ENCODE results near the gene KCNH5.

KCNH5 gene

DNA sequence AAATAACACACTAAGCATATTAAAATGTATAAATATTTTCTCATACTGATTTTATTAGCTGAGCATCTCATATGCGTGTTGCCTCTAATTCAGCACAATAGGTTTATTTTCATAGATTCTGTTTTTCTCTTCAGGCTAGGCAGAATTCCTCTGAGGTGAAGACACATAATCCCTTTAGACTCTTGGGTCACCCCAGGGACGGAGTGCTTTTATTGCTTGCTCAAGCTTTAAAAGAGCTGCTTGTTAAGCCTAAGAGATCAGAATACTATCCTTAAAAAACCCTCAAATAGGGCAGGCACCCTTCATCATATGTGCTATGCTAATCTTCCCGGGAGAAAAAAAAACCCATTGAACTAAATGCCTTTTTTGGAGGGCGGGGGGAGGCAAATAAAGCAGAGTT, 390.1 kb downstream of the KCNH5 start:
- TF ChIP-seq POLR2AphosphoS5 (IDR thresholded peaks at IDR 0.05; ENCODE audit: low read depth, low read length) = no peak
- TF ChIP-seq, protein P1, sequence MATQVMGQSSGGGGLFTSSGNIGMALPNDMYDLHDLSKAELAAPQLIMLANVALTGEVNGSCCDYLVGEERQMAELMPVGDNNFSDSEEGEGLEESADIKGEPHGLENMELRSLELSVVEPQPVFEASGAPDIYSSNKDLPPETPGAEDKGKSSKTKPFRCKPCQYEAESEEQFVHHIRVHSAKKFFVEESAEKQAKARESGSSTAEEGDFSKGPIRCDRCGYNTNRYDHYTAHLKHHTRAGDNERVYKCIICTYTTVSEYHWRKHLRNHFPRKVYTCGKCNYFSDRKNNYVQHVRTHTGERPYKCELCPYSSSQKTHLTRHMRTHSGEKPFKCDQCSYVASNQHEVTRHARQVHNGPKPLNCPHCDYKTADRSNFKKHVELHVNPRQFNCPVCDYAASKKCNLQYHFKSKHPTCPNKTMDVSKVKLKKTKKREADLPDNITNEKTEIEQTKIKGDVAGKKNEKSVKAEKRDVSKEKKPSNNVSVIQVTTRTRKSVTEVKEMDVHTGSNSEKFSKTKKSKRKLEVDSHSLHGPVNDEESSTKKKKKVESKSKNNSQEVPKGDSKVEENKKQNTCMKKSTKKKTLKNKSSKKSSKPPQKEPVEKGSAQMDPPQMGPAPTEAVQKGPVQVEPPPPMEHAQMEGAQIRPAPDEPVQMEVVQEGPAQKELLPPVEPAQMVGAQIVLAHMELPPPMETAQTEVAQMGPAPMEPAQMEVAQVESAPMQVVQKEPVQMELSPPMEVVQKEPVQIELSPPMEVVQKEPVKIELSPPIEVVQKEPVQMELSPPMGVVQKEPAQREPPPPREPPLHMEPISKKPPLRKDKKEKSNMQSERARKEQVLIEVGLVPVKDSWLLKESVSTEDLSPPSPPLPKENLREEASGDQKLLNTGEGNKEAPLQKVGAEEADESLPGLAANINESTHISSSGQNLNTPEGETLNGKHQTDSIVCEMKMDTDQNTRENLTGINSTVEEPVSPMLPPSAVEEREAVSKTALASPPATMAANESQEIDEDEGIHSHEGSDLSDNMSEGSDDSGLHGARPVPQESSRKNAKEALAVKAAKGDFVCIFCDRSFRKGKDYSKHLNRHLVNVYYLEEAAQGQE (IDR thresholded peaks at IDR 0.05; ENCODE audit: insufficient read depth in 1 of 2, low read depth in 2 of 2, low read length in 2 of 2) = no peak
- TF ChIP-seq SIN3A (IDR thresholded peaks at IDR 0.05; ENCODE audit: borderline replicate concordance, insufficient read depth, low read length) = no peak
- no peak for TF ChIP-seq TAF1 (IDR thresholded peaks at IDR 0.05; ENCODE audit: borderline replicate concordance, insufficient read depth, low read length)
- TF ChIP-seq FOXP2 (optimal IDR thresholded peaks at IDR 0.05; ENCODE audit: borderline replicate concordance, extremely low read depth, extremely low read length, insufficient read depth) = no peak

DNA sequence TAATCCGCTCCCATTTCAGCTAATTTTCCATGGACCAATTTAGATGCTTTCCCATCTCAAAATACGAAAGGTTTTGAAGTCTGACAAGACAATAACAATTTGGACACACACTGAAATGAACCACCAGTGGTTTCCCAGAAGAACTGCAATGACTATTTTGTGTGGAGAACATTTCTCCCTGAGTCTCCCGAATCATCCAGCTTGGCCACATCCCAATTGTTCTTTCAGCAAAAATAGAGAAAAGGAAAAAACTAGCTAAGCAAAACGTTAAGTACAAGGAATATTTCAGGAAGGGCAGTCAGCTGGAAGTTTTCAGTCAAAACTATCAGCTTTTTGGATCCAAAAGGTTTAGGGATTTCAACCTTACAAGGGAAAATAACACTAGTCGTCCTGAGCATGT, 390.6 kb downstream of the KCNH5 start:
- TF ChIP-seq POLR2AphosphoS5 (IDR thresholded peaks at IDR 0.05; ENCODE audit: low read depth, low read length) (no peak), TAF1 (IDR thresholded peaks at IDR 0.05; ENCODE audit: borderline replicate concordance, insufficient read depth, low read length) (no peak), SIN3A (IDR thresholded peaks at IDR 0.05; ENCODE audit: borderline replicate concordance, insufficient read depth, low read length) (no peak), FOXP2 (optimal IDR thresholded peaks at IDR 0.05; ENCODE audit: borderline replicate concordance, extremely low read depth, extremely low read length, insufficient read depth) (no peak)
- TF ChIP-seq, protein P1 (IDR thresholded peaks at IDR 0.05; ENCODE audit: insufficient read depth in 1 of 2, low read depth in 2 of 2, low read length in 2 of 2) = no peak
